ENCODE results near the gene RRAD. TPM values are rescaled to one million over a fixed set of nuclear protein-coding genes. Genes with fewer than 3 reads are reported as not detected.

Gene RRAD
- total and polyA plus RNA-seq, 11 donors = 57.5 to 298 (median 152) TPM

GRCh38 chr16:66916518-66916917 is 8.8 kb downstream of the RRAD start:
- intact Hi-C loops (cut with DNase I) = no loop called here
- peaks cover 0 to 5% (median 0%) of the 10 kb centered on the region in 9 donors for H3K36me3 ChIP-seq
- no peaks in the 10 kb centered on the region for H3K9me3 ChIP-seq
- H3K4me3 ChIP-seq = no peak overlapping the region
- H3K4me1 ChIP-seq = peaks cover 0 to 26% (median 11%) of the 10 kb centered on the region in 12 donors
- ATAC-seq = no peak
- no peak for TF ChIP-seq POLR2A (IDR thresholded peaks at IDR 0.05)
- no peak for TF ChIP-seq CTCF (IDR thresholded peaks at IDR 0.05)
- H3K27me3 ChIP-seq = peaks cover 0 to 5% (median 0%) of the 10 kb centered on the region in 9 donors
- DNase-seq = no peak
- no peak overlapping the region for H3K27ac ChIP-seq
- 82 to 93% (median 87%) methylated on average over 6 of the region's 6 CpGs for WGBS, 4 donors

GRCh38 chr16:66915041-66915440 is 10.3 kb downstream of the RRAD start:
- no peaks in the 10 kb centered on the region for H3K36me3 ChIP-seq
- no peak for DNase-seq
- 62 to 73% (median 66%) methylated on average over 7 of the region's 7 CpGs for WGBS, 4 donors
- H3K27me3 ChIP-seq = peaks cover 0 to 3% (median 0%) of the 10 kb centered on the region in 9 donors
- H3K4me3 ChIP-seq = no peak overlapping the region
- TF ChIP-seq CTCF (IDR thresholded peaks at IDR 0.05) = no peak
- TF ChIP-seq POLR2A (IDR thresholded peaks at IDR 0.05) = no peak
- no peaks in the 10 kb centered on the region for H3K9me3 ChIP-seq
- no peak for ATAC-seq
- H3K4me1 ChIP-seq = peaks cover 0 to 19% (median 7%) of the 10 kb centered on the region in 12 donors
- intact Hi-C loops (cut with DNase I) = no loop called here
- no peak overlapping the region for H3K27ac ChIP-seq

GRCh38 chr16:66914541-66914940 is 10.8 kb downstream of the RRAD start:
- WGBS, 4 donors = 89 to 98% (median 96%) methylated on average over 7 of the region's 7 CpGs

DNA sequence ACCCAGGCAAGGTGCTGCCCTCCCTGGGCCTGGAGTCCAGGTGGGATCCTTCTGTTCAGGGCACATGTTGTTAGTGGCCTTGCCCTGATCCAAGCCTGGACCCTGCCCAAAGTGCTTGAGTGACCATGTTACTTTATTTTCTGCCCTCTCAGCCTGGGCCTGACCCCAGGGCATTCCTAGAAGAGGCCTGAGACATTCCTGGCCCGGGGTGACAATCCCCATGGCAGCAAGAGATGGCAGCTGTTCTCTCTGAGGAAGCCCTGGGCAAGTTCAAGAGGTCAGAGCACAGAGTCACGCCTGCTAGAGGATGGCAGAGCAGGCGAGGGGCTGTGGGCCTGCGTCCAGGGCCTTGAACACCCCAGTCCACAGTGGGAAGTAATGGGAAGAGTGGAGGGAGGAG is 11.6 kb downstream of the RRAD start:
- intact Hi-C loops (cut with DNase I) = no loop called here
- no peaks in the 10 kb centered on the region for H3K27me3 ChIP-seq
- 67 to 89% (median 82%) methylated on average over 2 to 4 of the region's 4 CpGs for WGBS, 4 donors
- no peak for DNase-seq
- no peak overlapping the region for H3K4me3 ChIP-seq
- no peak for ATAC-seq
- TF ChIP-seq POLR2A (IDR thresholded peaks at IDR 0.05) (no peak), CTCF (IDR thresholded peaks at IDR 0.05) (no peak)
- H3K27ac ChIP-seq = no peak overlapping the region
- peaks cover 0 to 8% (median 0%) of the 10 kb centered on the region in 12 donors for H3K4me1 ChIP-seq
- no peaks in the 10 kb centered on the region for H3K9me3 ChIP-seq
- no peaks in the 10 kb centered on the region for H3K36me3 ChIP-seq

More at GRCh38 chr16:66914541-66914940, 10.8 kb downstream of the RRAD start:
- no peaks in the 10 kb centered on the region for H3K9me3 ChIP-seq
- no peak for TF ChIP-seq POLR2A (IDR thresholded peaks at IDR 0.05)
- no peak for TF ChIP-seq CTCF (IDR thresholded peaks at IDR 0.05)
- H3K36me3 ChIP-seq = no peaks in the 10 kb centered on the region
- H3K4me1 ChIP-seq = peaks cover 0 to 15% (median 3%) of the 10 kb centered on the region in 12 donors
- ATAC-seq (no peak), DNase-seq (no peak)
- H3K27ac ChIP-seq = no peak overlapping the region
- H3K4me3 ChIP-seq = no peak overlapping the region
- no peaks in the 10 kb centered on the region for H3K27me3 ChIP-seq
- intact Hi-C loops (cut with DNase I) = no loop called here

Measured in heart left ventricle (tissue), 16 donors.